Measurements from ENCODE around the gene CISD3.

CISD3 gene

DNA sequence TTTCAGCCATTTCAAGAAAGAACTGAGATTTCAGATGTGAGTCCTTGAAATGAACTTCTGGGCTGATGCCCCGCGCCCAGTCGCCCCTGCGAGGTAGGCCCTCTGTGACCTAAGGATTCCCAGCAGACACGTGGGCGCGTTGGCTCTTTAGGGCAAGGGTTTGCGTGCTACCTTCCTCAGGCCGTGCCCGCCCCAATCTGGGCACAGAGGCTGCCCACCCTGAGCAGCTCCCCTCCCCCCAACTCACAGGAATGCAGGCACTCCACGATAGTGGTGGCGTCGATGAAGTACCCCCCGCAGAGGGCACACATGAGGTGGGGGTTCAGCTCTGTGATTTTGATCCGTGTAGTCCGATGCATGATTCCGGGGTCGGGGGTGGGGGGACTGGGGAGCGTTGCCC, 9.9 kb downstream of the CISD3 start:
- Histone ChIP-seq H3K27me3 (replicated peaks; ENCODE audit: control insufficient read depth, insufficient read depth, low read length) (no peaks in the 10 kb centered on the region; the same call in 1 of the 2 replicates), H3K36me3 (ENCODE audit: control insufficient read depth, insufficient read depth, low read length) (no peaks in the 10 kb centered on the region; the same call in none of the 2 replicates), H3K4me3 (replicated peaks; ENCODE audit: low read depth, low read length) (no peak overlapping the region)
- TF ChIP-seq, protein P1, sequence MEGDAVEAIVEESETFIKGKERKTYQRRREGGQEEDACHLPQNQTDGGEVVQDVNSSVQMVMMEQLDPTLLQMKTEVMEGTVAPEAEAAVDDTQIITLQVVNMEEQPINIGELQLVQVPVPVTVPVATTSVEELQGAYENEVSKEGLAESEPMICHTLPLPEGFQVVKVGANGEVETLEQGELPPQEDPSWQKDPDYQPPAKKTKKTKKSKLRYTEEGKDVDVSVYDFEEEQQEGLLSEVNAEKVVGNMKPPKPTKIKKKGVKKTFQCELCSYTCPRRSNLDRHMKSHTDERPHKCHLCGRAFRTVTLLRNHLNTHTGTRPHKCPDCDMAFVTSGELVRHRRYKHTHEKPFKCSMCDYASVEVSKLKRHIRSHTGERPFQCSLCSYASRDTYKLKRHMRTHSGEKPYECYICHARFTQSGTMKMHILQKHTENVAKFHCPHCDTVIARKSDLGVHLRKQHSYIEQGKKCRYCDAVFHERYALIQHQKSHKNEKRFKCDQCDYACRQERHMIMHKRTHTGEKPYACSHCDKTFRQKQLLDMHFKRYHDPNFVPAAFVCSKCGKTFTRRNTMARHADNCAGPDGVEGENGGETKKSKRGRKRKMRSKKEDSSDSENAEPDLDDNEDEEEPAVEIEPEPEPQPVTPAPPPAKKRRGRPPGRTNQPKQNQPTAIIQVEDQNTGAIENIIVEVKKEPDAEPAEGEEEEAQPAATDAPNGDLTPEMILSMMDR (IDR thresholded peaks at IDR 0.05; ENCODE audit: insufficient read depth, low read length, poor library complexity, severe bottlenecking): no peak
- DNase-seq (ENCODE audit: extremely low read depth, insufficient read length): no peak

DNA sequence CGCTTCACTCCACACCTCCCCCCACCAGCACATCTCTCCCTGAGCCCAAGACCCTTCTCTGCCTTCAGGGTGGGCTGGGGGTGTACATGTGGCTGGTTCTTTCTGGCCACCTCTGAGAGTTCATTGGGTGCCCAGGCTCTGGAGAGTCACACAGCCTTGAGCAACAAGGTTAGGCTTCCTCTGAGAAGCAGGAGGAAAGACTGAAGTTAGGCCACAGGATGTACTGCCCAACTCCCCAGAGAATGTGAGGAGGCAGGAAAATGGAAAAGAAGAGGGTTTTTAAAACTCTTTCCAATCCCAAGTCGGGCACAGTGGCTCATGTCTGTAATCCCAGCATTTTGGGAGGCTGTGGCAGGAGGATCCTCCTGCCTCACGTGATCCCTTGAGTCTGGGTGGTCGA, 10.7 kb downstream of the CISD3 start:
- TF ChIP-seq, protein P1 (IDR thresholded peaks at IDR 0.05; ENCODE audit: insufficient read depth, low read length, poor library complexity, severe bottlenecking): no peak
- no peaks in the 10 kb centered on the region; the same call in none of the 2 replicates for H3K36me3 ChIP-seq (ENCODE audit: control insufficient read depth, insufficient read depth, low read length)
- H3K4me3 ChIP-seq (replicated peaks; ENCODE audit: low read depth, low read length): no peak overlapping the region
- no peaks in the 10 kb centered on the region; the same call in 1 of the 2 replicates for H3K27me3 ChIP-seq (replicated peaks; ENCODE audit: control insufficient read depth, insufficient read depth, low read length)
- DNase-seq (ENCODE audit: extremely low read depth, insufficient read length): no peak

DNA sequence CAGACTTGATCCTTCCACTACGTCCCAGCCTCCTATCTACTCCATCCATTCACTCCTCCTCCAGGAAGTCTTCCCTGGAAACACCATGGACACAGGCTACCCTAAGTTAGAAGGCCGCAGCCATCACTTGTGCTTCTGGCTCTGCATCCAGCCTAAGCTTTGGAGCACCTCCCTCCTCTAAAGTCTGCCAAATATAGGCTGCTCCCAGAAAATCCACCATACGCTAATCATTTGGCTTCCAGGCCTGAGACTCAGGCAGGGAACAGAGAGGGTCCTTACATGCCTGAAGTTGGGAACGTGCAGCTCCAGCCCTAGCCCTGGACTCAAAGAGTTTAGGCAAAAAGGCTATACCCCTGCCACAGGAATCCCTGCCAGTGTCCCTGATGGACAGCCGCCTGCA, 11.3 kb downstream of the CISD3 start:
- Histone ChIP-seq H3K4me3 (replicated peaks; ENCODE audit: low read depth, low read length) (no peak overlapping the region), H3K27me3 (replicated peaks; ENCODE audit: control insufficient read depth, insufficient read depth, low read length) (no peaks in the 10 kb centered on the region; the same call in 1 of the 2 replicates), H3K36me3 (ENCODE audit: control insufficient read depth, insufficient read depth, low read length) (no peaks in the 10 kb centered on the region)
- TF ChIP-seq, protein P1 (IDR thresholded peaks at IDR 0.05; ENCODE audit: insufficient read depth, low read length, poor library complexity, severe bottlenecking): no peak
- no peak for DNase-seq (ENCODE audit: extremely low read depth, insufficient read length)

DNA sequence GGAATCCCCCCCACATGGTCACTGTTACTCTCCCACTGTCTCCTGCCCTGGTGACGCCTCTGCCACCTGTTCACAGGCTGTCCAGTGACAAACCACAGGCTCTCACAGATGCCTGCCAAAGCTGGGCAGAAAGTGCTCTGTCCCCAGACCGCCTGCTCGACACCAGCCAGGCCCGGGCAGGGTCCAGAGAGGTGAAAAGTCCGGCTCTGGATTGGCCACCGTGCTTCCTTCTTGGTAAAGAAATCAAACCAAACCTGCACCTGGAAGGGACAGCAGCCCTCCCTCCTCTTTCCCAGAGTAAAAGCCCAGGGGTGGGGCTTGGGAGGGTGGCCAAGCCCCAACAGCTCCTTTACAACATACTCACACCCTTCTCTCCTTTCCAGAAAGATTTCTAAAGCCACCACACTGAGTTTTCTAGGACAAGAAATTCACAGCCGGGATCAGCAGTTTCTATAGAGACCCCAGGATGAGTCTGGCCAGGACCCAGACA, 11.8 kb downstream of the CISD3 start:
- TF ChIP-seq, protein P1 (IDR thresholded peaks at IDR 0.05; ENCODE audit: insufficient read depth, low read length, poor library complexity, severe bottlenecking): no peak
- DNase-seq (ENCODE audit: extremely low read depth, insufficient read length): no peak
- Histone ChIP-seq H3K36me3 (ENCODE audit: control insufficient read depth, insufficient read depth, low read length) (no peaks in the 10 kb centered on the region), H3K27me3 (replicated peaks; ENCODE audit: control insufficient read depth, insufficient read depth, low read length) (no peaks in the 10 kb centered on the region; the same call in 1 of the 2 replicates), H3K4me3 (replicated peaks; ENCODE audit: low read depth, low read length) (no peak overlapping the region)

DNA sequence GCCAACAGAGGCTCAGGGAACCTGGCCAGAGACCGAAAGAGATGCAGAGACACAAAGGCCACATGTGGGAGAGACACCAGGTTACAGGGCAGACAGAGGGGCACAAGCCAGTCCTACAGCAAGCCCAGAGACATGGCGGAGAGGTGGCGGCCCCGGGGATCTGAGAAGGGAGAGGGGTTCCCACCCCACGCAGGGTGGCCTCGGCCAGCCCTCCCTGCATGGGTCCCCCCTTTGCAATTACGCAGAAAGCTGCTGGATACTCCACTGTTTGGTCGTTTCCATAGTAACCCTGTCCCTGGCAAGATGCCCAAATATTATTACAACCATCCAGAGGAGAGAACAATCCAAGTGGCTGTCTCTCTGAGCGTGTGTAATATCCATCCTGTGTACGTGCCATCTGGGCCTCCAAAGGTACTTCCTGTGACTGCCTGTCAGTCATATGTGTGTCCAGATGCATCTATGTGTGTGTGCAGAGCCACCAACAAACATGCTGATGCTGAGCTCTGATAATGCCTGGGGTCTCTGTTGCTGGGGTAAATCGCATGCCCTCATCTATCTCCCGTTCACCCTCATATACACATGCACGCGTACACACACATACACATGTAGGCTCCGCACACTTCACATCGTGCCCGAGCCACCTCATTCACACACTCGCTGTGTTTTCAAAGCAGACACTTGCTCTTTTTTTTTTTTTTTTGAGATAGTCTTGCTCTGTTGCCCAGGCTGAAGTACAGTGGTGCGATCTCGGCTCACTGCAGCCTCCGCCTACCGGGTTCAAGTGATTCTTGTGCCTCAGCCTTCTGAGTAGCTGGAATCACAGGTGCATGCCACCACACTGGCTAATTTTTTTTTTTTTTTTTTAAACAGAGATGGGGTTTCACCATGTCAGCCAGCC, 12.5 kb downstream of the CISD3 start:
- Histone ChIP-seq H3K4me3 (replicated peaks; ENCODE audit: low read depth, low read length) (no peak overlapping the region), H3K27me3 (replicated peaks; ENCODE audit: control insufficient read depth, insufficient read depth, low read length) (no peaks in the 10 kb centered on the region; the same call in 1 of the 2 replicates), H3K36me3 (ENCODE audit: control insufficient read depth, insufficient read depth, low read length) (no peaks in the 10 kb centered on the region)
- TF ChIP-seq, protein P1 (IDR thresholded peaks at IDR 0.05; ENCODE audit: insufficient read depth, low read length, poor library complexity, severe bottlenecking): no peak
- DNase-seq (ENCODE audit: extremely low read depth, insufficient read length): no peak
